Right cardiac atrium (tissue), 5 donors: ENCODE results near the gene ARHGAP24. TPM values are rescaled to one million over a fixed set of nuclear protein-coding genes. Genes with fewer than 3 reads are reported as not detected.
"Not testable (repeated sequence)": the region's sequence is repeated elsewhere in the genome, so short reads cannot be mapped to it uniquely, and the experiment has no call there.

Source experiments
- ATAC-seq, 2 donors: fragments of 200-7000 bp; cut with Tn5 transposase; one replicate each; pipeline versions ENCODE4 v1.8.0 to v1.9.1; 2020; ENCODE audit warnings: moderate library complexity in 2 of 2, mild to moderate bottlenecking in 1 of 2
- DNase-seq, 3 donors: peaks; one replicate each; pipeline ENCODE4 v3.0.0-alpha.2; 2020
- H3K27ac ChIP-seq: one replicate; pipeline ENCODE4 v1.5.1; 2013; ENCODE audit warnings: mild to moderate bottlenecking, low read length, control low read depth, moderate library complexity
- H3K27me3 ChIP-seq: one replicate; pipeline ENCODE4 v1.6.1; 2013; ENCODE audit not compliant: control insufficient read depth, insufficient read depth
- H3K4me1 ChIP-seq: one replicate; pipeline ENCODE4 v1.6.1; 2013; ENCODE audit warnings: low read length; ENCODE audit not compliant: control insufficient read depth, insufficient read depth
- H3K4me3 ChIP-seq: one replicate; pipeline ENCODE4 v1.5.1; 2013; ENCODE audit warnings: low read length, control low read depth
- H3K9me3 ChIP-seq: one replicate; pipeline ENCODE4 v1.6.1; 2013; ENCODE audit warnings: low read length; ENCODE audit not compliant: control insufficient read depth
- WGBS: extraction: QIAGEN DNeasy Blood & Tissue Kit; methylation state at CpG from one replicate; pipeline ENCODE4 v1.1.7; 2013; 5-methylcytosine and 5-hydroxymethylcytosine counted together
- intact Hi-C, 4 donors: fragments of 100-400 bp; cut with DNase I; formaldehyde crosslinking; loops; one replicate each; pipeline versions ENCODE4 v1.11.0 to v1.14.0; 2022 to 2023
- polyA plus RNA-seq: library from polyadenylated mRNA; stranded (reverse); fragments of 200-250 nt; gene quantifications from one replicate; pipeline ENCODE4 v1.2.3, GENCODE V29; 2013
- total RNA-seq, 4 donors: library from RNA; stranded (reverse); fragmentation: NEBNext Ultra II Directional; extraction: Animal tissue kit (Norgen Biotek cat#: 25700); gene quantifications; one replicate each; pipeline ENCODE4 v1.2.1, GENCODE V29; 2021
- donor health status: healthy with polysubstance abuse.
- donor health status: DM: no; HTN: yes; CAD: no.
- donor health status: DM: no; HTN: no; CAD: no.
- donor health status: DM: no; HTN: yes; CAD: no; lungs with severe emphysema.
- donor health status: DM: yes; HTN: yes; CAD: no.

The ARHGAP24 gene
- total and polyA plus RNA-seq, 5 donors: 16.7 to 49.3 (median 36.7) TPM

DNA sequence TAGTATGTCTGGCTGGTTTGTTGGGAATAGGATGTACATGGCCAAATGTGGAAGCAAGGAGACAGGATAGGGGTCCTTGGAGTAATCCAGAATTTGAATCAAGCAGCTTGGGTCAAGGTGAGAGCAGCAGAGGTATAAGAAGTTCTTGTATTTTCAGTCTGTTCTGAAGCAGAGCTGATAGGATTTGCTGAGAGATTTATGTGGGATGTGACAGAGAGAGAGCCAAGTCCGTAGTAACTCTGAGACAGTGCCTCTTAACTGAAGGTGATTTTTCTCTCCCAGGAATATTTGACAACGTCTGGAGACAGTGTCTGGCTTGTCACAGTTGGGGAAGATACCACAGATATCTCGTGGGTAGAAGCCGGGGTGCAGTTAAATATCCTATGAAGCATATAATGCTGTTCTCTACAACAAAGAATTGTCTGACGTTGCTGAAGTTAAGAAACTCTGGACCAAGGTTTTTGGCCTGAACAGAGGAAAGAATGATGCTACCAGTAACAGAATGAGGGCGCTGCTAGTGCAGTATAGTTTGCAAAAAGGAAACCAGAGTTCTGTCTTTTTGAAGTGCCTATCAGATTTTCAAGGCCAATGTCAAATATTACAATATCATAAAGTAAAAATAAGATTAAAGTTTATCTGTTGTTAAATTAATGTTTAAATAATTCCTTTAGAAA lies 184.0 kb downstream of the ARHGAP24 start:
- DNase-seq (no peak), ATAC-seq (peak; percentile 43 to 63)
- intact Hi-C loops: no loop called here
- Histone ChIP-seq H3K4me3 (no peak overlapping the region), H3K27me3 (no peaks in the 10 kb centered on the region), H3K27ac (peak overlapping the region; percentile 17), H3K9me3 (no peaks in the 10 kb centered on the region), H3K4me1 (peaks cover 7% of the 10 kb centered on the region)
- 42% methylated on average over 6 of the region's 6 CpGs for WGBS

DNA sequence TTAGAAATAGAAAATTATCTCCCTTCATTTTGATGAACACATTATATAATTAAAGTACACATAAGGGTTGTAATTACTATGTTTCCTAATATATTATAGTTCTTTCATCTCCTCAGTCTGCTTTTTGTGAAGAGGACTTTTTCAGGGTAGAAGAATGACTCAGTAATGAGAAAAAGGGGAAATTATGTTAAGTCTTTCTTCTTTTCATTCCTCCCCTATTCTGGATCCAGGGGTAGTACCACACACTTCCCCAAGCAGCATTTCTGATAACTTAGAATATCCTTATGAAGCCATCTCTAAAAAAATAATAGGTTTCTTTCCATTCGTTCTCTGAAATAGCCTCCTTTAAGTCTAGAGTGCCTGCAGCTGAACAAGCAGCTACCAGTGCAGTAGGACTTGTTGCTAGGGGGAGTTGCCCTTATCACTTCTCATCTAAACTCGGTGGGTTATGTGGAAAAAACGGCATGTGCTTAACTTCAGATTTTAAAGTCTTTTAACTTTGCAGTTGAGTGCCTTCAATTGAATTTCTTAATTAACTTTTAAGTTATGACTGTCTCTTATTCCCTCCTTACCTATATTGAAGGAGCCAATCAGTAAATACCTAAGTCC lies 184.8 kb downstream of the ARHGAP24 start:
- H3K27ac ChIP-seq: no peak overlapping the region
- H3K9me3 ChIP-seq: no peaks in the 10 kb centered on the region
- intact Hi-C loops: no loop called here
- ATAC-seq: no peak
- 52% methylated on average over 3 of the region's 3 CpGs for WGBS
- no peaks in the 10 kb centered on the region for H3K27me3 ChIP-seq
- no peak overlapping the region for H3K4me3 ChIP-seq
- peaks cover 7% of the 10 kb centered on the region for H3K4me1 ChIP-seq
- DNase-seq: no peak

DNA sequence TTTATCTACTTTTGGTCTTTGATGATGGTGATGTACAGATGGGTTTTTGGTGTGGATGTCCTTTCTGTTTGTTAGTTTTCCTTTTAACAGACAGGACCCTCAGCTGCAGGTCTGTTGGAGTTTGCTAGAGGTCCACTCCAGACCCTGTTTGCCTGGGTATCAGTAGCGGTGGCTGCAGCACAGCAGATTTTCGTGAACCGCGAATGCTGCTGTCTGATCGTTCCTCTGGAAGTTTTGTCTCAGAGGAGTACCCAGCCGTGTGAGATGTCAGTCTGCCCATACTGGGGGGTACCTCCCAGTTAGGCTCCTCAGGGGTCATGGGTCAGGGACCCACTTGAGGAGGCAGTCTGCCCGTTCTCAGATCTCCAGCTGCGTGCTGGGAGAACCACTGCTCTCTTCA lies 191.7 kb downstream of the ARHGAP24 start:
- H3K4me3 ChIP-seq, H3K4me1 ChIP-seq, H3K27me3 ChIP-seq, ATAC-seq, intact Hi-C loops, DNase-seq, H3K9me3 ChIP-seq, H3K27ac ChIP-seq: not testable (repeated sequence)
- 98% methylated on average over 8 of the region's 8 CpGs for WGBS

GRCh38 chr4:85669204-85669603 lies 194.3 kb downstream of the ARHGAP24 start:
- intact Hi-C loops: no loop called here
- Histone ChIP-seq H3K4me1 (peaks cover 2% of the 10 kb centered on the region), H3K27ac (no peak overlapping the region), H3K4me3 (no peak overlapping the region), H3K27me3 (no peaks in the 10 kb centered on the region), H3K9me3 (no peaks in the 10 kb centered on the region)
- 87% methylated on average over 3 of the region's 3 CpGs for WGBS
- DNase-seq (no peak), ATAC-seq (no peak)

- intact Hi-C loops: no loop called here
- DNase-seq: no peak
- ATAC-seq: no peak
- no peaks in the 10 kb centered on the region for H3K9me3 ChIP-seq
- H3K27me3 ChIP-seq: no peaks in the 10 kb centered on the region
- no peak overlapping the region for H3K27ac ChIP-seq
- no peak overlapping the region for H3K4me3 ChIP-seq
- peaks cover 2% of the 10 kb centered on the region for H3K4me1 ChIP-seq
- 71% methylated on average over 3 of the region's 3 CpGs for WGBS
These were observed 195.1 kb downstream of the ARHGAP24 start for GRCh38 chr4:85669992-85670548.

GRCh38 chr4:85671120-85671519 lies 196.2 kb downstream of the ARHGAP24 start:
- peaks cover 2% of the 10 kb centered on the region for H3K4me1 ChIP-seq
- intact Hi-C loops: no loop called here
- ATAC-seq (no peak), DNase-seq (no peak)
- WGBS: 96% methylated on average over 2 of the region's 2 CpGs
- H3K9me3 ChIP-seq: no peaks in the 10 kb centered on the region
- H3K27ac ChIP-seq: no peak overlapping the region
- no peaks in the 10 kb centered on the region for H3K27me3 ChIP-seq
- H3K4me3 ChIP-seq: no peak overlapping the region

DNA sequence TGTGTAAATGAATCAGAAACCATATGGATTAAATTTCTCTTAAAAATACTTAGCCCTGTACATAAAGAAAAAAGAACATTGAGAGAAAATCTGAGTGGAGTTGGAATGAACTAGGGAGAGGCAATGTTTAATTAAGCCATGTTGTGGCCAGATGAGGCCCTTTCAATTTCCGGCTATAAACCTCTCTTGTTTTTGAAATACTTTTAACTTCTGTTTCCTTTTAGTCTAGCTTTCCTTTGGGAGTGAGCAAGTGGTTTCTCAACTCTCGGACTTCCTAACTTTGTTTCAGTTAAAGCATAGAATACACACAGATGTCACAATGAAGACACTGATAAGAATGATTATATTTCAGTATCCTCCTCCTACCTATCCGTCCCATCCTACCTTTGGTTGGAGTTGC lies 197.2 kb downstream of the ARHGAP24 start:
- ATAC-seq (no peak), DNase-seq (no peak)
- Histone ChIP-seq H3K4me3 (no peak overlapping the region), H3K27ac (no peak overlapping the region), H3K27me3 (no peaks in the 10 kb centered on the region), H3K9me3 (no peaks in the 10 kb centered on the region), H3K4me1 (peaks cover 2% of the 10 kb centered on the region)
- 54% methylated on average over 3 of the region's 3 CpGs for WGBS
- intact Hi-C loops: no loop called here

GRCh38 chr4:85672959-85673358 lies 198.0 kb downstream of the ARHGAP24 start:
- 68% methylated on average over 3 of the region's 3 CpGs for WGBS
- no peak overlapping the region for H3K4me3 ChIP-seq
- intact Hi-C loops: no loop called here
- no peak for ATAC-seq
- H3K27me3 ChIP-seq: no peaks in the 10 kb centered on the region
- no peak for DNase-seq
- peaks cover 2% of the 10 kb centered on the region for H3K4me1 ChIP-seq
- no peaks in the 10 kb centered on the region for H3K9me3 ChIP-seq
- H3K27ac ChIP-seq: no peak overlapping the region

DNA sequence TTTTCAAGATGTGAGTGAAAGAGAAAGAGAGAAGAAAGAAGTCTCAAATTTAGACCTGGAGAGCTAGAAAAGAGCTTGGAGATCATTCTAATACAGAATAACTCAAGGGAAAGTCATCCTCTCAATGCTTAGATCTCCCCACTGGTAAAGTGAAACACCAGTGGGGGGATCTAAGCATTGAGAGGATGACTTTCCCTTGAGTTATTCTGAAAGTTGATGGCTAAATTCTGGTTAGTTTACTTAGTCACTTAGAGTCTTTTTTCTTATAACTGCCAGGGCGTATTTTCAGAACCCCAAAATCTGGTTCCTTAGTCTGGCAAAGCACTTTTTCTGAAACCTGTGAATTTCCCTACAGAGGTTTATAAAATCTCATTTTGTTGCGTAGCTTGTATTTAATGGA lies 198.6 kb downstream of the ARHGAP24 start:
- no peak overlapping the region for H3K27ac ChIP-seq
- intact Hi-C loops: no loop called here
- H3K27me3 ChIP-seq: no peaks in the 10 kb centered on the region
- H3K4me3 ChIP-seq: no peak overlapping the region
- WGBS: 93% methylated on average over 2 of the region's 2 CpGs
- H3K4me1 ChIP-seq: peaks cover 2% of the 10 kb centered on the region
- ATAC-seq (no peak), DNase-seq (no peak)
- H3K9me3 ChIP-seq: no peaks in the 10 kb centered on the region

GRCh38 chr4:85675076-85676049 lies 200.4 kb downstream of the ARHGAP24 start:
- intact Hi-C loops: no loop called here

DNA sequence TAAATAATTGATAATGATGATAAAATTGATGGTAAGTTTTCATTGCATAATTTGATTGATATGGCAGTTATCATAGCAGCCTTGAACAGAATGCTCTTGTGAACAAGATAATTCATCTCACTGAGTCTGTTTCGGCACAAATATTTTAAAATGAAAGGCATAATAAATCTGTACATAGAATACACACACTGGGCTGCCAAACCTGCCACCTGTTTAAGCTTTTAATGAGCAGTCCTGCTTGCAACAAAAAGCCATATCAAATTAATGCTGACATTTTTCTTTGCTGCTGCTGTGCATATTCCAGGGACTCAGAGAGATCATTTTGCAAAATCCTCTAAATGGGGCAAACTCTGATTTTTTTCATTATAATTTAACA lies 201.1 kb downstream of the ARHGAP24 start:
- ATAC-seq (no peak), DNase-seq (no peak)
- 94% methylated on average over 1 of the region's 1 CpG for WGBS
- Histone ChIP-seq H3K4me1 (peaks cover 2% of the 10 kb centered on the region), H3K4me3 (no peak overlapping the region), H3K27ac (no peak overlapping the region), H3K9me3 (no peaks in the 10 kb centered on the region), H3K27me3 (no peaks in the 10 kb centered on the region)
- intact Hi-C loops: no loop called here

More at GRCh38 chr4:85675076-85676049, 200.4 kb downstream of the ARHGAP24 start:
- Histone ChIP-seq H3K9me3 (no peaks in the 10 kb centered on the region), H3K27me3 (no peaks in the 10 kb centered on the region), H3K27ac (no peak overlapping the region), H3K4me3 (no peak overlapping the region), H3K4me1 (peaks cover 2% of the 10 kb centered on the region)
- ATAC-seq (no peak), DNase-seq (no peak)
- WGBS: 83% methylated on average over 7 of the region's 7 CpGs
